IMR-90 (cell line): ENCODE results near the gene TMX2. TPM values are rescaled to one million over a fixed set of nuclear protein-coding genes. Genes with fewer than 3 reads are reported as not detected.

Experiments
- ATAC-seq: fragments of 200-7000 bp; cut with Tn5 transposase; 2 replicates; pipeline ENCODE4 v1.9.1; 2020; ENCODE audit warnings: low read depth, mild to moderate bottlenecking, moderate library complexity
- BruUV-seq: library from RNA; stranded (reverse); fragments of 400-500 nt; replicated peaks from 2 replicates; lab custom pipeline; 2021; lab: Mats Ljungman, UMichigan
- CTCF ChIA-PET: fragments of 300-600 bp; formaldehyde crosslinking; extraction: SDS; loops from one replicate; lab custom pipeline; 2021; ENCODE audit warnings: antibody characterized with exemption; lab: Yijun Ruan, JAX
- POLR2A ChIA-PET: fragments of 300-600 bp; sonication (Branson Sonifier 250); formaldehyde crosslinking; loops from one replicate; lab custom pipeline; 2022; ENCODE audit warnings: antibody characterized with exemption; ENCODE audit not compliant: unreplicated experiment; lab: Charles Lee
- DNase-seq: peaks from one replicate; pipeline ENCODE4 v3.0.0; 2013
- H2AFZ ChIP-seq: replicated peaks from 2 replicates; pipeline ENCODE3; 2013; ENCODE audit warnings: low read length, mild to moderate bottlenecking; ENCODE audit not compliant: poor library complexity
- H2AK5ac ChIP-seq: 2 replicates; pipeline ENCODE4 v1.6.1; 2013; ENCODE audit warnings: low read depth, low read length, inconsistent platforms
- H2AK9ac ChIP-seq: replicated peaks from 2 replicates; pipeline ENCODE3; 2013; ENCODE audit warnings: mild to moderate bottlenecking, low read depth, low read length, moderate library complexity; ENCODE audit not compliant: poor library complexity
- H2BK120ac ChIP-seq: 2 replicates; pipeline ENCODE4 v1.6.1; 2013; ENCODE audit warnings: low read depth, low read length, inconsistent platforms
- H2BK15ac ChIP-seq: 3 replicates; pipeline ENCODE4 v1.6.1; 2013; ENCODE audit warnings: low read depth, low read length, inconsistent platforms
- H2BK20ac ChIP-seq: 2 replicates; pipeline ENCODE4 v1.6.1; 2013; ENCODE audit warnings: low read depth, mild to moderate bottlenecking, inconsistent platforms, low read length, moderate library complexity
- H2BK5ac ChIP-seq: 2 replicates; pipeline ENCODE4 v1.6.1; 2013; ENCODE audit warnings: mild to moderate bottlenecking, low read depth, low read length, inconsistent platforms; ENCODE audit not compliant: poor library complexity, severe bottlenecking
- H3K14ac ChIP-seq: replicated peaks from 2 replicates; pipeline ENCODE4 v1.6.1; 2013; ENCODE audit warnings: low read depth, low read length, inconsistent platforms
- H3K18ac ChIP-seq: 2 replicates; pipeline ENCODE4 v1.6.1; 2013; ENCODE audit warnings: low read depth, low read length, control low read depth
- H3K23ac ChIP-seq: 2 replicates; pipeline ENCODE4 v1.6.1; 2013; ENCODE audit warnings: low read depth, low read length, inconsistent platforms
- H3K27ac ChIP-seq: 2 replicates; pipeline ENCODE4 v1.5.1; 2013; ENCODE audit warnings: mild to moderate bottlenecking, control low read depth, low read length; ENCODE audit not compliant: insufficient read depth
- H3K27me3 ChIP-seq: 2 replicates; pipeline ENCODE4 v1.6.1; 2013; ENCODE audit warnings: low read length; ENCODE audit not compliant: control insufficient read depth, insufficient read depth
- H3K36me3 ChIP-seq: 2 replicates; pipeline ENCODE4 v1.6.1; 2013; ENCODE audit warnings: low read length, mixed read lengths; ENCODE audit not compliant: control insufficient read depth, insufficient read depth
- H3K4ac ChIP-seq: 2 replicates; pipeline ENCODE4 v1.6.1; 2013; ENCODE audit warnings: low read depth, low read length, inconsistent platforms
- H3K4me1 ChIP-seq: 2 replicates; pipeline ENCODE4 v1.6.1; 2013; ENCODE audit warnings: low read length, mixed read lengths; ENCODE audit not compliant: control insufficient read depth, insufficient read depth
- H3K4me2 ChIP-seq: 2 replicates; pipeline ENCODE4 v1.6.1; 2013; ENCODE audit warnings: low read depth, mild to moderate bottlenecking, control low read depth, low read length, moderate library complexity
- H3K4me3 ChIP-seq: 2 replicates; pipeline ENCODE4 v1.5.1; 2013; ENCODE audit warnings: low read depth, mild to moderate bottlenecking, control low read depth, low read length, moderate library complexity; ENCODE audit not compliant: insufficient read depth
- H3K56ac ChIP-seq: 2 replicates; pipeline ENCODE4 v1.6.1; 2013; ENCODE audit warnings: low read length, inconsistent platforms; ENCODE audit not compliant: insufficient read depth; ENCODE audit errors: extremely low read depth
- H3K79me1 ChIP-seq, 2 experiments: 2 replicates each; pipeline ENCODE4 v1.6.1; 2013; ENCODE audit warnings: low read length in 2 of 2, inconsistent platforms in 1 of 2, low read depth in 1 of 2
- H3K9ac ChIP-seq: 2 replicates; pipeline ENCODE4 v1.6.1; 2013; ENCODE audit warnings: low read depth, low read length, control low read depth
- H3K9me1 ChIP-seq: 2 replicates; pipeline ENCODE4 v1.6.1; 2013; ENCODE audit warnings: low read length, inconsistent platforms; ENCODE audit not compliant: insufficient read depth
- H3K9me3 ChIP-seq: 2 replicates; pipeline ENCODE4 v1.6.1; 2013; ENCODE audit warnings: low read length; ENCODE audit not compliant: control insufficient read depth, insufficient read depth
- H4K20me1 ChIP-seq: 2 replicates; pipeline ENCODE4 v1.6.1; 2013; ENCODE audit warnings: low read length, inconsistent platforms; ENCODE audit not compliant: insufficient read depth
- H4K5ac ChIP-seq: 2 replicates; pipeline ENCODE4 v1.6.1; 2013; ENCODE audit warnings: mild to moderate bottlenecking, low read depth, low read length, control low read depth
- H4K8ac ChIP-seq, 2 experiments: 2 replicates each; pipeline ENCODE4 v1.6.1; 2013; ENCODE audit warnings: low read depth in 2 of 2, low read length in 2 of 2, control low read depth in 1 of 2, inconsistent platforms in 1 of 2
- H4K91ac ChIP-seq: 2 replicates; pipeline ENCODE4 v1.6.1; 2013; ENCODE audit warnings: low read depth, low read length, inconsistent platforms; ENCODE audit not compliant: insufficient read depth
- BHLHE40 ChIP-seq: fragments of 150-350 bp; IDR thresholded peaks from 2 replicates; pipeline ENCODE4 v1.6.1; 2016; ENCODE audit warnings: mild to moderate bottlenecking, low read depth, low read length
- MAFK ChIP-seq: IDR thresholded peaks from 2 replicates; pipeline ENCODE4 v1.6.1; 2012; ENCODE audit warnings: low read depth, low read length, improper control_type of control experiment
- MAZ ChIP-seq: IDR thresholded peaks from 2 replicates; pipeline ENCODE4 v1.6.1; 2012; ENCODE audit warnings: low read depth, mild to moderate bottlenecking, low read length, improper control_type of control experiment, moderate library complexity, borderline replicate concordance
- MXI1 ChIP-seq: IDR thresholded peaks from 2 replicates; pipeline ENCODE4 v1.6.1; 2012; ENCODE audit warnings: low read depth, mild to moderate bottlenecking, low read length, moderate library complexity, borderline replicate concordance
- NFE2L2 ChIP-seq: fragments of 150-350 bp; IDR thresholded peaks from 2 replicates; pipeline ENCODE4 v1.6.1; 2016; ENCODE audit warnings: low read depth, mild to moderate bottlenecking, low read length
- WGBS, 2 experiments: methylation state at CpG; one replicate each; pipeline versions ENCODE4 v1.1.5 to v1.1.7; 2013; ENCODE audit warnings: missing lambda C conversion rate in 2 of 2; ENCODE audit not compliant: insufficient read length in 1 of 2; ENCODE audit errors: extremely low coverage in 2 of 2; 5-methylcytosine and 5-hydroxymethylcytosine counted together
- dilution Hi-C: fragments of 300-500 bp; cut with HindIII; formaldehyde crosslinking; loops from one replicate; pipeline ENCODE4 v1.14.3; 2018; ENCODE audit warnings: low sequenced_read_pairs; ENCODE audit not compliant: unreplicated experiment
- in situ Hi-C: fragments of 300-500 bp; cut with MboI; formaldehyde crosslinking; loops from 3 replicates; pipeline ENCODE4 v1.14.3; 2019; ENCODE audit warnings: low sequenced_read_pairs, inconsistent platforms, mixed read lengths
- intact Hi-C: fragments of 100-400 bp; cut with micrococcal nuclease; formaldehyde crosslinking; loops from 2 replicates; pipeline ENCODE4 v1.10.0; 2022
- polyA plus RNA-seq, 3 experiments: library from polyadenylated mRNA; depleted of rRNA; stranded (reverse); fragments of >200 nt; gene quantifications; 2 replicates each; pipeline ENCODE4 v1.2.3, GENCODE V29; 2012; ENCODE audit warnings: low replicate concordance in 1 of 3
- total RNA-seq: library from RNA; depleted of rRNA; stranded (reverse); fragments of >200 nt; gene quantifications from 2 replicates; pipeline ENCODE4 v1.2.3, GENCODE V29; 2012
- TF ChIP-seq, protein P1 (sequence below): fragments of 150-350 bp; IDR thresholded peaks from 2 replicates; pipeline ENCODE4 v1.6.1; 2017; ENCODE audit warnings: mild to moderate bottlenecking, antibody characterized with exemption, low read length, low read depth
- TF ChIP-seq, protein P2 (sequence below): fragments of 150-350 bp; IDR thresholded peaks from 2 replicates; pipeline ENCODE4 v1.6.1; 2016; ENCODE audit warnings: low read depth, mild to moderate bottlenecking, low read length, moderate library complexity, borderline replicate concordance

TMX2 gene
- total and polyA plus RNA-seq, 2 of the 4 experiments (the other 2 are of a cell fraction) = 60.3 to 103 TPM

DNA sequence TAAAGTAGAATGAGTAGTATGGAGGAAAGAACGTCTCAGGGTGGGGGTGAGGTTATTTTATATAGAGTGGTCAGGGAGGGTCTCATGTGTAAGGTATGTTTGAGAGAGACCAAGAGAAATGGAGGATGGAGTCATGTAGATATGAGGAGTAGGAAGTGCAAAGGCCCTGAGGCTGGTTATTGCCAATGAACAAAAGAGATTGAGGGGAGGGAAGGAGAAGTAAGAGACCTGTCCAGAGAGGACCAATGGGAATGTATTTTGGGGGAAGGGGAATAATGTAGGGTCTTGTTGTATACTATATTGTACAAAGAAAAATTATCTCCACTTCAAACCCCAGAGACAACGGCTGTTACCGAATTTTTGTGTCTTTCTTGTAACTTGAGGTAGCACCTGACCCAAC is 59.0 kb downstream of the TMX2 start:
- Histone ChIP-seq H3K27ac (no peak overlapping the region), H4K5ac (no peak overlapping the region), H2AFZ (no peak overlapping the region), H3K23ac (no peak overlapping the region), H2BK120ac (no peak overlapping the region), H3K9me3 (no peaks in the 10 kb centered on the region), H3K27me3 (no peaks in the 10 kb centered on the region), H2AK5ac (no peak overlapping the region), H3K9me1 (peaks cover 14% of the 10 kb centered on the region), H3K9ac (no peak overlapping the region), H3K56ac (no peak overlapping the region), H3K4me1 (peaks cover 19% of the 10 kb centered on the region), H3K4me3 (no peak overlapping the region), H4K20me1 (peaks cover 98% of the 10 kb centered on the region), H3K79me1 (peaks cover 5 to 60% of the 10 kb centered on the region in 2 experiments; a peak in 2 of 4 replicates), H2BK20ac (no peak overlapping the region), H2BK5ac (no peak overlapping the region), H3K18ac (no peak overlapping the region), H2BK15ac (no peak overlapping the region), H3K4me2 (no peak overlapping the region), H4K91ac (no peak overlapping the region), H4K8ac (no peak overlapping the region), H3K36me3 (peaks cover 4% of the 10 kb centered on the region), H2AK9ac (no peak overlapping the region), H3K4ac (no peak overlapping the region), H3K14ac (no peak overlapping the region)
- TF ChIP-seq, protein P1, sequence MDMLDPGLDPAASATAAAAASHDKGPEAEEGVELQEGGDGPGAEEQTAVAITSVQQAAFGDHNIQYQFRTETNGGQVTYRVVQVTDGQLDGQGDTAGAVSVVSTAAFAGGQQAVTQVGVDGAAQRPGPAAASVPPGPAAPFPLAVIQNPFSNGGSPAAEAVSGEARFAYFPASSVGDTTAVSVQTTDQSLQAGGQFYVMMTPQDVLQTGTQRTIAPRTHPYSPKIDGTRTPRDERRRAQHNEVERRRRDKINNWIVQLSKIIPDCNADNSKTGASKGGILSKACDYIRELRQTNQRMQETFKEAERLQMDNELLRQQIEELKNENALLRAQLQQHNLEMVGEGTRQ = no peak
- TF ChIP-seq, protein P2, sequence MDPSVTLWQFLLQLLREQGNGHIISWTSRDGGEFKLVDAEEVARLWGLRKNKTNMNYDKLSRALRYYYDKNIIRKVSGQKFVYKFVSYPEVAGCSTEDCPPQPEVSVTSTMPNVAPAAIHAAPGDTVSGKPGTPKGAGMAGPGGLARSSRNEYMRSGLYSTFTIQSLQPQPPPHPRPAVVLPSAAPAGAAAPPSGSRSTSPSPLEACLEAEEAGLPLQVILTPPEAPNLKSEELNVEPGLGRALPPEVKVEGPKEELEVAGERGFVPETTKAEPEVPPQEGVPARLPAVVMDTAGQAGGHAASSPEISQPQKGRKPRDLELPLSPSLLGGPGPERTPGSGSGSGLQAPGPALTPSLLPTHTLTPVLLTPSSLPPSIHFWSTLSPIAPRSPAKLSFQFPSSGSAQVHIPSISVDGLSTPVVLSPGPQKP = no peak
- TF ChIP-seq BHLHE40 (no peak), MXI1 (no peak), MAZ (no peak), NFE2L2 (no peak), MAFK (no peak)
- 100% methylated on average over 1 of the region's 3 CpGs for WGBS, 2 experiments
- no TSS peak for BruUV-seq
- DNase-seq = no peak
- dilution Hi-C loops = no loop called here
- no peak for ATAC-seq
- in situ Hi-C loops = no loop called here
- ChIA-PET POLR2A (no interaction called here), CTCF (interaction anchor here (0.6 to 1.0 kb wide), 2 partner anchors 18 to 562 kb away, joined by 4 to 5 read pairs; no protein-coding TSS in a partner anchor)
- intact Hi-C loops = no loop called here
